ENCODE measurements around the gene PRXL2C. TPM values are rescaled to one million over a fixed set of nuclear protein-coding genes. Genes with fewer than 3 reads are reported as not detected.

Gene PRXL2C
- polyA plus RNA-seq, 1 of the 3 experiments (the other 2 are of a cell fraction), result 8.4 TPM

DNA sequence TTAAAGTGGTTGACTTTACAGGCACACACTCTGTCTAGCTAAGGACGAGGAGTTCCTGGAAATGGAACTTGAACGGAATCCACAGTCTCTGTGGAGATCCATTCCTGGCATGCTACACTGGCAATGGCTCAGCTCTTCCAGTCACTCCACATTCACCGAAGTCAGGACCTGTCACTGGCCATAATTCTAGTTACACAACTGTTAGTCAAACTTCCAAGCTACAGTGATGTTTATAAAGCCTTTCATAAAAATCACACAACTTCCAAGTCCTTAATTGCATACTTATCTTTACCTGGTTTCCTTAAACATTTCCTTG, 51.2 kb downstream of the PRXL2C start:
- Histone ChIP-seq H4K20me1 (ENCODE audit: insufficient read depth) (no peaks in the 10 kb centered on the region), H3K4me1 (ENCODE audit: control insufficient read depth in 1 of 2, insufficient read depth in 2 of 2, low read depth in 1 of 2, low read length in 1 of 2) (peaks cover 0 to 10% of the 10 kb centered on the region in 2 experiments; a peak in 2 of 4 replicates), H3K79me2 (ENCODE audit: insufficient read depth) (peaks cover 31% of the 10 kb centered on the region), H2AFZ (ENCODE audit: low read depth) (no peak overlapping the region), H3K9ac (no peak overlapping the region), H3F3A (replicated peaks; ENCODE audit: insufficient read depth) (no peaks in the 10 kb centered on the region), H3K27me3 (ENCODE audit: insufficient read depth) (no peaks in the 10 kb centered on the region), H3K9me2 (no peaks in the 10 kb centered on the region), H3K36me3 (replicated peaks in 1 of 2; ENCODE audit: control insufficient read depth in 1 of 2, insufficient read depth in 2 of 2, low read length in 1 of 2) (no peaks in the 10 kb centered on the region), H3K4me3 (ENCODE audit: low read depth in 2 of 2, low read length in 1 of 2) (no peak overlapping the region), H3K9me3 (no peaks in the 10 kb centered on the region), H3K4me2 (no peak overlapping the region), H3K27ac (ENCODE audit: low read depth in 2 of 2, low read length in 1 of 2) (no peak overlapping the region)
- WGBS (ENCODE audit: low lambda C conversion rate), result 89% methylated on average over 3 of the region's 3 CpGs
- ChIA-PET POLR2A (no interaction called here), CTCF (interaction anchor here (0.7 to 1.3 kb wide), 3 partner anchors 9 to 286 kb away, joined by 3 read pairs; no protein-coding TSS in a partner anchor)
- no peak for DNase-seq
- TF ChIP-seq, protein P1, sequence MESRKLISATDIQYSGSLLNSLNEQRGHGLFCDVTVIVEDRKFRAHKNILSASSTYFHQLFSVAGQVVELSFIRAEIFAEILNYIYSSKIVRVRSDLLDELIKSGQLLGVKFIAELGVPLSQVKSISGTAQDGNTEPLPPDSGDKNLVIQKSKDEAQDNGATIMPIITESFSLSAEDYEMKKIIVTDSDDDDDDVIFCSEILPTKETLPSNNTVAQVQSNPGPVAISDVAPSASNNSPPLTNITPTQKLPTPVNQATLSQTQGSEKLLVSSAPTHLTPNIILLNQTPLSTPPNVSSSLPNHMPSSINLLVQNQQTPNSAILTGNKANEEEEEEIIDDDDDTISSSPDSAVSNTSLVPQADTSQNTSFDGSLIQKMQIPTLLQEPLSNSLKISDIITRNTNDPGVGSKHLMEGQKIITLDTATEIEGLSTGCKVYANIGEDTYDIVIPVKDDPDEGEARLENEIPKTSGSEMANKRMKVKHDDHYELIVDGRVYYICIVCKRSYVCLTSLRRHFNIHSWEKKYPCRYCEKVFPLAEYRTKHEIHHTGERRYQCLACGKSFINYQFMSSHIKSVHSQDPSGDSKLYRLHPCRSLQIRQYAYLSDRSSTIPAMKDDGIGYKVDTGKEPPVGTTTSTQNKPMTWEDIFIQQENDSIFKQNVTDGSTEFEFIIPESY (IDR thresholded peaks at IDR 0.05; ENCODE audit: borderline replicate concordance, low read depth), result no peak
- TF ChIP-seq NRF1 (IDR thresholded peaks at IDR 0.05; ENCODE audit: low read depth, low read length) (no peak), TCF12 (IDR thresholded peaks at IDR 0.05) (no peak), EZH2phosphoT487 (IDR thresholded peaks at IDR 0.05; ENCODE audit: borderline replicate concordance, low read depth) (no peak), YY1 (IDR thresholded peaks at IDR 0.05; ENCODE audit: low read depth) (no peak), JUND (IDR thresholded peaks at IDR 0.05) (no peak), FOXM1 (IDR thresholded peaks at IDR 0.05; ENCODE audit: low read depth) (no peak), TEAD4 (IDR thresholded peaks at IDR 0.05; ENCODE audit: borderline replicate concordance, insufficient read depth) (no peak), GABPA (IDR thresholded peaks at IDR 0.05; ENCODE audit: low read depth) (no peak), POLR2AphosphoS5 (IDR thresholded peaks at IDR 0.05; ENCODE audit: low read depth, low read length) (no peak), RFX5 (IDR thresholded peaks at IDR 0.05; ENCODE audit: low read length) (no peak)
- TF ChIP-seq, protein P2, sequence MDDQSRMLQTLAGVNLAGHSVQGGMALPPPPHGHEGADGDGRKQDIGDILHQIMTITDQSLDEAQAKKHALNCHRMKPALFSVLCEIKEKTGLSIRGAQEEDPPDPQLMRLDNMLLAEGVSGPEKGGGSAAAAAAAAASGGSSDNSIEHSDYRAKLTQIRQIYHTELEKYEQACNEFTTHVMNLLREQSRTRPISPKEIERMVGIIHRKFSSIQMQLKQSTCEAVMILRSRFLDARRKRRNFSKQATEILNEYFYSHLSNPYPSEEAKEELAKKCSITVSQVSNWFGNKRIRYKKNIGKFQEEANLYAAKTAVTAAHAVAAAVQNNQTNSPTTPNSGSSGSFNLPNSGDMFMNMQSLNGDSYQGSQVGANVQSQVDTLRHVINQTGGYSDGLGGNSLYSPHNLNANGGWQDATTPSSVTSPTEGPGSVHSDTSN (IDR thresholded peaks at IDR 0.05), result no peak
- TF ChIP-seq, protein P3, sequence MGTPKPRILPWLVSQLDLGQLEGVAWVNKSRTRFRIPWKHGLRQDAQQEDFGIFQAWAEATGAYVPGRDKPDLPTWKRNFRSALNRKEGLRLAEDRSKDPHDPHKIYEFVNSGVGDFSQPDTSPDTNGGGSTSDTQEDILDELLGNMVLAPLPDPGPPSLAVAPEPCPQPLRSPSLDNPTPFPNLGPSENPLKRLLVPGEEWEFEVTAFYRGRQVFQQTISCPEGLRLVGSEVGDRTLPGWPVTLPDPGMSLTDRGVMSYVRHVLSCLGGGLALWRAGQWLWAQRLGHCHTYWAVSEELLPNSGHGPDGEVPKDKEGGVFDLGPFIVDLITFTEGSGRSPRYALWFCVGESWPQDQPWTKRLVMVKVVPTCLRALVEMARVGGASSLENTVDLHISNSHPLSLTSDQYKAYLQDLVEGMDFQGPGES (IDR thresholded peaks at IDR 0.05; ENCODE audit: low read depth, low read length), result no peak

DNA sequence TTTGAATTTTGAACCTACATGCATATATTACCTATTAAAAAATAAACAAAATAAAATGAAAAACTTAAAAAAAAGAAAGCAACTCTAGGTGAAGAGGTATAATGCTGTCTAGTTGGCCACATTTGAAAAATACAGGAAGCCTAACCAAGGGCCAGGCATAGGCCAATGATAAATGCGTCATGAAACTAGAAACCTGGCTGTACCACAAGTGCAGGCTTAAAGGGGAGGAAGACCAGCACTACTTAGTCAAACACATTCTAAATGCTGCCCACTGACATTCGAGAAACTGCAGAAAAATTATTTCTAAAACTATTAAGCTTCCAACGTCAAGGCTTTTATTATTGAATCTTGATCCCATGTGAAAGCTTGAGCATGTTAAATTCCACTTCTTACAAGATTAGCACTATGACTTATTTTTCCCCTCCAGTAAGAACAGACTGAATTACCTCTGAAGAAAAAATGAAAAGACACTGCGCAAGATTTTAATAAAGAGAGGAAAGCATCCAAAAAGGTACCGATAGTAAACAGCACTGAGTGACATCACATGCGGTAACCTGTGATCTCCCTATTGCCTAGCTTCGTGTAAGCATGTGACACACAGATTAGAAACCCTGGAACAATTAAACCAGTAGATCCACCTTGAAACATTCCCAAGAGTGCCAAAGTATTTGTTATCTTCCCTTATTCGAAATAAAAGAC, 51.7 kb downstream of the PRXL2C start:
- H3K9me3 ChIP-seq, result no peaks in the 10 kb centered on the region
- H3K9ac ChIP-seq, result no peak overlapping the region

More for the DNA sequence above, 51.7 kb downstream of the PRXL2C start:
- no peaks in the 10 kb centered on the region for H3K36me3 ChIP-seq (replicated peaks in 1 of 2; ENCODE audit: control insufficient read depth in 1 of 2, insufficient read depth in 2 of 2, low read length in 1 of 2)
- H3F3A ChIP-seq (replicated peaks; ENCODE audit: insufficient read depth), result no peaks in the 10 kb centered on the region
- 89% methylated on average over 8 of the region's 8 CpGs for WGBS (ENCODE audit: low lambda C conversion rate)
- no peaks in the 10 kb centered on the region for H3K27me3 ChIP-seq (ENCODE audit: insufficient read depth)
- peaks cover 0 to 9% of the 10 kb centered on the region in 2 experiments; a peak in 2 of 4 replicates for H3K4me1 ChIP-seq (ENCODE audit: control insufficient read depth in 1 of 2, insufficient read depth in 2 of 2, low read depth in 1 of 2, low read length in 1 of 2)
- peaks cover 29% of the 10 kb centered on the region for H3K79me2 ChIP-seq (ENCODE audit: insufficient read depth)
- no peak for TF ChIP-seq CHD2 (IDR thresholded peaks at IDR 0.05; ENCODE audit: low read length, partially characterized antibody)
- no peak for TF ChIP-seq TAF1 (IDR thresholded peaks at IDR 0.05; ENCODE audit: borderline replicate concordance, low read depth, low read length)
- TF ChIP-seq, protein P3 (IDR thresholded peaks at IDR 0.05; ENCODE audit: low read depth, low read length), result no peak
- no peak for TF ChIP-seq POLR2AphosphoS5 (IDR thresholded peaks at IDR 0.05; ENCODE audit: low read depth, low read length)
- no peak for TF ChIP-seq RCOR1 (IDR thresholded peaks at IDR 0.05; ENCODE audit: low read length)
- no peak for TF ChIP-seq RFX5 (IDR thresholded peaks at IDR 0.05; ENCODE audit: low read length)
- TF ChIP-seq SIN3A (IDR thresholded peaks at IDR 0.05; ENCODE audit: borderline replicate concordance, low read depth, low read length), result no peak
- CTCF ChIA-PET, result interaction anchor here (1.2 to 1.3 kb wide), 2 partner anchors 63 to 286 kb away, joined by 3 read pairs; no protein-coding TSS in a partner anchor
- no peaks in the 10 kb centered on the region for H3K9me2 ChIP-seq
- H3K27ac ChIP-seq (ENCODE audit: low read depth in 2 of 2, low read length in 1 of 2), result no peak overlapping the region
- no peak for DNase-seq
- no peak overlapping the region for H2AFZ ChIP-seq (ENCODE audit: low read depth)
- no peak overlapping the region for H3K4me3 ChIP-seq (ENCODE audit: low read depth in 2 of 2, low read length in 1 of 2)
- no peak overlapping the region for H3K4me2 ChIP-seq
- H4K20me1 ChIP-seq (ENCODE audit: insufficient read depth), result no peaks in the 10 kb centered on the region
- POLR2A ChIA-PET, result no interaction called here
